HG02943 (cell line): ENCODE measurements around the gene GRAMD1A.
"Not testable (repeated sequence)": the region's sequence is repeated elsewhere in the genome, so short reads cannot be mapped to it uniquely, and the experiment has no call there.

ENCODE experiments used
- ATAC-seq: cut with Tn5 transposase; IDR thresholded peaks from one replicate; pipeline ENCODE4 v1.9.1; 2021; ENCODE audit warnings: mild to moderate bottlenecking, low read depth, moderate library complexity; ENCODE audit not compliant: unreplicated experiment

GRAMD1A gene

GRCh38 chr19:35049456-35049855 is 49.3 kb downstream of the GRAMD1A start:
- ATAC-seq, result no peak

GRCh38 chr19:35050662-35051061 is 50.5 kb downstream of the GRAMD1A start:
- ATAC-seq, result not testable (repeated sequence)

- ATAC-seq, result not testable (repeated sequence)
Observed at GRCh38 chr19:35051268-35051667, 51.1 kb downstream of the GRAMD1A start.

GRCh38 chr19:35051796-35052195 is 51.7 kb downstream of the GRAMD1A start:
- no peak for ATAC-seq

GRCh38 chr19:35052599-35053190 is 52.6 kb downstream of the GRAMD1A start:
- ATAC-seq, result no peak

- no peak for ATAC-seq
Observed at GRCh38 chr19:35053667-35054293, 53.7 kb downstream of the GRAMD1A start.

- no peak for ATAC-seq
Observed at GRCh38 chr19:35054626-35055025, 54.5 kb downstream of the GRAMD1A start.

GRCh38 chr19:35055715-35056179 is 55.6 kb downstream of the GRAMD1A start:
- no peak for ATAC-seq

GRCh38 chr19:35056513-35057063 is 56.5 kb downstream of the GRAMD1A start:
- ATAC-seq, result no peak

GRCh38 chr19:35058370-35058769 is 58.2 kb downstream of the GRAMD1A start:
- ATAC-seq, result no peak

- ATAC-seq, result no peak
Observed at GRCh38 chr19:35059006-35059798, 59.1 kb downstream of the GRAMD1A start.

GRCh38 chr19:35059799-35060091 is 59.6 kb downstream of the GRAMD1A start:
- ATAC-seq, result no peak

GRCh38 chr19:35060160-35060855 is 60.2 kb downstream of the GRAMD1A start:
- ATAC-seq, result no peak

- ATAC-seq, result no peak
Observed at GRCh38 chr19:35061583-35062373, 61.7 kb downstream of the GRAMD1A start.

- no peak for ATAC-seq
Observed at GRCh38 chr19:35062942-35063341, 62.8 kb downstream of the GRAMD1A start.

- ATAC-seq, result no peak
Observed at GRCh38 chr19:35063940-35064818, 64.1 kb downstream of the GRAMD1A start.

- no peak for ATAC-seq
Observed at GRCh38 chr19:35065574-35065973, 65.5 kb downstream of the GRAMD1A start.

GRCh38 chr19:35066121-35066520 is 66.0 kb downstream of the GRAMD1A start:
- no peak for ATAC-seq
